Amniotic epithelial cell (primary cell): Measurements from ENCODE around the gene AQP12B.
"Not testable (repeated sequence)": the region's sequence is repeated elsewhere in the genome, so short reads cannot be mapped to it uniquely, and the experiment has no call there.

Experiments used
- DNase-seq: peaks from one replicate; pipeline ENCODE4 v3.0.0-alpha.2; 2010; ENCODE audit warnings: low read depth

Gene AQP12B

GRCh38 chr2:240701091-240701735 lies 18.5 kb upstream of the AQP12B start:
- no peak for DNase-seq

GRCh38 chr2:240700616-240701015 lies 17.9 kb upstream of the AQP12B start:
- DNase-seq: not testable (repeated sequence)

GRCh38 chr2:240699835-240700234 lies 17.1 kb upstream of the AQP12B start:
- DNase-seq: not testable (repeated sequence)

GRCh38 chr2:240698852-240699561 lies 16.3 kb upstream of the AQP12B start:
- DNase-seq: not testable (repeated sequence)

GRCh38 chr2:240696469-240696868 lies 13.8 kb upstream of the AQP12B start:
- DNase-seq: not testable (repeated sequence)

- not testable (repeated sequence) for DNase-seq
Observed at GRCh38 chr2:240695593-240695992, 12.9 kb upstream of the AQP12B start.

GRCh38 chr2:240694304-240694703 lies 11.6 kb upstream of the AQP12B start:
- DNase-seq: not testable (repeated sequence)

GRCh38 chr2:240692583-240693561 lies 10.2 kb upstream of the AQP12B start:
- DNase-seq: not testable (repeated sequence)

GRCh38 chr2:240691631-240692420 lies 9.1 kb upstream of the AQP12B start, which contains the start of gene AQP12A:
AQP12A (plus strand) TSS chr2:240691866; CDS start chr2:240691914, 48 bp downstream.
- not testable (repeated sequence) for DNase-seq

GRCh38 chr2:240691075-240691427 lies 8.4 kb upstream of the AQP12B start:
- DNase-seq: not testable (repeated sequence)

- not testable (repeated sequence) for DNase-seq
Observed at GRCh38 chr2:240690421-240691074, 7.9 kb upstream of the AQP12B start.

GRCh38 chr2:240689975-240690374 lies 7.3 kb upstream of the AQP12B start:
- no peak for DNase-seq

- DNase-seq: no peak
Observed at GRCh38 chr2:240688553-240688919, 5.9 kb upstream of the AQP12B start.

- no peak for DNase-seq
Observed at GRCh38 chr2:240687741-240688552, 5.3 kb upstream of the AQP12B start.

GRCh38 chr2:240687045-240687740 lies 4.5 kb upstream of the AQP12B start:
- no peak for DNase-seq

- DNase-seq: no peak
Observed at GRCh38 chr2:240686460-240686859, 3.8 kb upstream of the AQP12B start.

GRCh38 chr2:240685771-240686371 lies 3.2 kb upstream of the AQP12B start:
- DNase-seq: no peak

- not testable (repeated sequence) for DNase-seq
Observed at GRCh38 chr2:240683980-240684728, 1.5 kb upstream of the AQP12B start.
